H9 (cell line): ENCODE measurements around the gene THSD1. TPM values are rescaled to one million over a fixed set of nuclear protein-coding genes. Genes with fewer than 3 reads are reported as not detected.

ENCODE experiments used
- DNase-seq: peaks from one replicate; pipeline ENCODE4 v3.0.0-alpha.2; 2017
- H2AFZ ChIP-seq: one replicate; pipeline ENCODE4 v1.6.1; 2013; ENCODE audit warnings: mild to moderate bottlenecking, low read length, control low read depth, moderate library complexity
- H2AK5ac ChIP-seq: 2 replicates; pipeline ENCODE4 v1.6.1; 2013; ENCODE audit warnings: low read length, control low read depth, mixed read lengths; ENCODE audit not compliant: insufficient read length
- H2BK120ac ChIP-seq: one replicate; pipeline ENCODE4 v1.6.1; 2013; ENCODE audit warnings: low read depth, mild to moderate bottlenecking, low read length, control low read depth, inconsistent platforms; ENCODE audit not compliant: poor library complexity, severe bottlenecking
- H2BK12ac ChIP-seq: 2 replicates; pipeline ENCODE4 v1.6.1; 2013; ENCODE audit warnings: low read length, control low read depth, mixed read lengths, low read depth; ENCODE audit not compliant: insufficient read length
- H2BK15ac ChIP-seq: 2 replicates; pipeline ENCODE4 v1.6.1; 2013; ENCODE audit warnings: low read depth, low read length, control low read depth
- H2BK20ac ChIP-seq: one replicate; pipeline ENCODE4 v1.6.1; 2013; ENCODE audit warnings: low read depth, mild to moderate bottlenecking, low read length, control low read depth, inconsistent platforms; ENCODE audit not compliant: poor library complexity, severe bottlenecking
- H2BK5ac ChIP-seq: 2 replicates; pipeline ENCODE4 v1.6.1; 2013; ENCODE audit warnings: low read length, control low read depth, mixed read lengths; ENCODE audit not compliant: insufficient read length
- H3K14ac ChIP-seq: 2 replicates; pipeline ENCODE4 v1.6.1; 2013; ENCODE audit warnings: low read length, control low read depth; ENCODE audit not compliant: insufficient read depth
- H3K18ac ChIP-seq: 2 replicates; pipeline ENCODE4 v1.6.1; 2013; ENCODE audit warnings: low read depth, mild to moderate bottlenecking, mixed read lengths, low read length, control low read depth; ENCODE audit not compliant: insufficient read length
- H3K23ac ChIP-seq: 2 replicates; pipeline ENCODE4 v1.6.1; 2013; ENCODE audit warnings: low read length, control low read depth, mixed read lengths, low read depth; ENCODE audit not compliant: insufficient read length
- H3K23me2 ChIP-seq: 2 replicates; pipeline ENCODE4 v1.6.1; 2013; ENCODE audit warnings: low read depth, mild to moderate bottlenecking, mixed read lengths, low read length, control low read depth; ENCODE audit not compliant: insufficient read length, poor library complexity, severe bottlenecking
- H3K27ac ChIP-seq: 2 replicates; pipeline ENCODE4 v1.5.1; 2013; ENCODE audit warnings: low read length, control low read depth, mixed read lengths, low read depth; ENCODE audit not compliant: insufficient read length
- H3K27me3 ChIP-seq: 2 replicates; pipeline ENCODE4 v1.6.1; 2013; ENCODE audit warnings: low read length, control low read depth, inconsistent platforms; ENCODE audit not compliant: insufficient read depth
- H3K4ac ChIP-seq: 2 replicates; pipeline ENCODE4 v1.6.1; 2013; ENCODE audit warnings: low read depth, mild to moderate bottlenecking, control low read depth, inconsistent platforms, low read length, moderate library complexity
- H3K4me1 ChIP-seq: 2 replicates; pipeline ENCODE4 v1.6.1; 2013; ENCODE audit warnings: low read length, control low read depth, inconsistent platforms; ENCODE audit not compliant: insufficient read depth
- H3K4me2 ChIP-seq: 2 replicates; pipeline ENCODE4 v1.6.1; 2013; ENCODE audit warnings: low read length, control low read depth, mixed read lengths; ENCODE audit not compliant: insufficient read length, insufficient read depth
- H3K56ac ChIP-seq: 2 replicates; pipeline ENCODE4 v1.6.1; 2013; ENCODE audit warnings: low read depth, mild to moderate bottlenecking, mixed read lengths, low read length, control low read depth; ENCODE audit not compliant: insufficient read length
- H3K79me1 ChIP-seq: 2 replicates; pipeline ENCODE4 v1.6.1; 2013; ENCODE audit warnings: low read depth, mild to moderate bottlenecking, moderate library complexity, low read length, control low read depth, inconsistent platforms; ENCODE audit not compliant: insufficient read depth, poor library complexity, severe bottlenecking
- H3K79me2 ChIP-seq: 2 replicates; pipeline ENCODE4 v1.6.1; 2013; ENCODE audit warnings: low read length, control low read depth, inconsistent platforms; ENCODE audit not compliant: insufficient read depth
- H3K9ac ChIP-seq: 2 replicates; pipeline ENCODE4 v1.6.1; 2013; ENCODE audit warnings: low read length, control low read depth, mixed read lengths; ENCODE audit not compliant: insufficient read length; ENCODE audit errors: extremely low read depth
- H3K9me3 ChIP-seq: one replicate; pipeline ENCODE4 v1.6.1; 2013; ENCODE audit warnings: low read depth, low read length, inconsistent platforms; ENCODE audit not compliant: control insufficient read depth
- H3T11ph ChIP-seq: one replicate; pipeline ENCODE4 v1.6.1; 2013; ENCODE audit warnings: mild to moderate bottlenecking, low read length, control low read depth, inconsistent platforms
- H4K20me1 ChIP-seq: one replicate; pipeline ENCODE4 v1.6.1; 2013; ENCODE audit not compliant: control insufficient read depth, insufficient read length, insufficient read depth
- H4K5ac ChIP-seq: 2 replicates; pipeline ENCODE4 v1.6.1; 2013; ENCODE audit warnings: low read depth, mild to moderate bottlenecking, mixed read lengths, low read length, control low read depth; ENCODE audit not compliant: insufficient read length
- H4K8ac ChIP-seq: replicated peaks from 2 replicates; pipeline ENCODE4 v1.6.1; 2013; ENCODE audit warnings: low read length, control low read depth, mixed read lengths, low read depth; ENCODE audit not compliant: insufficient read length
- H4K91ac ChIP-seq: 2 replicates; pipeline ENCODE4 v1.6.1; 2013; ENCODE audit warnings: low read depth, mild to moderate bottlenecking, moderate library complexity, mixed read lengths, low read length, control low read depth; ENCODE audit not compliant: insufficient read length
- H3K27ac Mint-ChIP-seq, 3 experiments: 2 replicates in 2 of 3; 3 replicates in 1 of 3; pipeline ENCODE4 v1.8.0; 2020 to 2021; ENCODE audit warnings: mixed read lengths in 3 of 3, mild to moderate bottlenecking in 1 of 3, moderate library complexity in 1 of 3
- H3K27me3 Mint-ChIP-seq: 2 replicates; pipeline ENCODE4 v1.8.0; 2021; ENCODE audit warnings: low read depth, mild to moderate bottlenecking, moderate library complexity, mixed read lengths
- H3K36me3 Mint-ChIP-seq, 3 experiments: 2 replicates in 2 of 3; 3 replicates in 1 of 3; pipeline ENCODE4 v1.8.0; 2020 to 2021; ENCODE audit warnings: low read depth in 3 of 3, mixed read lengths in 3 of 3; ENCODE audit not compliant: insufficient read depth in 1 of 3
- H3K4me1 Mint-ChIP-seq, 2 experiments: 2 replicates each; pipeline ENCODE4 v1.8.0; 2020; ENCODE audit warnings: mixed read lengths in 2 of 2
- H3K4me3 Mint-ChIP-seq, 2 experiments: 2 replicates in 1 of 2; 3 replicates in 1 of 2; pipeline ENCODE4 v1.8.0; 2020 to 2021; ENCODE audit warnings: mild to moderate bottlenecking in 2 of 2, mixed read lengths in 2 of 2, moderate library complexity in 1 of 2
- H3K9me3 Mint-ChIP-seq, 2 experiments: 2 replicates in 1 of 2; 3 replicates in 1 of 2; pipeline ENCODE4 v1.8.0; 2020; ENCODE audit warnings: mild to moderate bottlenecking in 2 of 2, mixed read lengths in 2 of 2, moderate library complexity in 1 of 2
- CTCF ChIP-seq: fragments of 200-600 bp; sonication (generic); conservative IDR thresholded peaks from 3 replicates; pipeline ENCODE4 v1.8.0; 2021; ENCODE audit warnings: antibody characterized with exemption, mild to moderate bottlenecking
- WGBS: extraction: QIAGEN DNeasy Blood & Tissue Kit; methylation state at CpG from one replicate; pipeline ENCODE4 v1.1.7; 2013; ENCODE audit warnings: missing lambda C conversion rate, low lambda C conversion rate, mixed read lengths; ENCODE audit not compliant: insufficient read length; ENCODE audit errors: extremely low coverage; 5-methylcytosine and 5-hydroxymethylcytosine counted together
- total RNA-seq: library from RNA; stranded (reverse); gene quantifications from 2 replicates; pipeline ENCODE4 v1.2.1, GENCODE V29; 2021

The THSD1 gene
- total RNA-seq, 1 experiment from 2014 or later: 0.22 TPM

- H2BK5ac ChIP-seq: no peak overlapping the region
- H3K79me1 ChIP-seq: no peaks in the 10 kb centered on the region
- H3K27me3 Mint-ChIP-seq: no peaks in the 10 kb centered on the region; the same call in 1 of the 2 replicates
- H3K4me1 Mint-ChIP-seq: no peaks in the 10 kb centered on the region
- no peak overlapping the region for H3K23ac ChIP-seq
- no peak overlapping the region for H3K14ac ChIP-seq
- H3K9me3 Mint-ChIP-seq: no peaks in the 10 kb centered on the region; a peak in 1 of 5 replicates
- no peak overlapping the region for H3K9ac ChIP-seq
- no peak overlapping the region for H2AFZ ChIP-seq
- no peak overlapping the region for H3K56ac ChIP-seq
- H3K4ac ChIP-seq: no peak overlapping the region
- no peak overlapping the region for H2BK120ac ChIP-seq
- H3T11ph ChIP-seq: no peak overlapping the region
- H3K18ac ChIP-seq: no peak overlapping the region
- no peaks in the 10 kb centered on the region for H3K23me2 ChIP-seq
- H3K27ac ChIP-seq: no peak overlapping the region
- H3K27ac Mint-ChIP-seq: no peak overlapping the region
- H4K5ac ChIP-seq: no peak overlapping the region
- H3K4me1 ChIP-seq: no peaks in the 10 kb centered on the region
- no peak overlapping the region for H2AK5ac ChIP-seq
- no peaks in the 10 kb centered on the region for H3K9me3 ChIP-seq
- H4K91ac ChIP-seq: no peak overlapping the region
- H3K4me3 Mint-ChIP-seq: no peak overlapping the region
- H4K20me1 ChIP-seq: no peaks in the 10 kb centered on the region
- no peak overlapping the region for H4K8ac ChIP-seq
- H3K79me2 ChIP-seq: no peaks in the 10 kb centered on the region
- TF ChIP-seq CTCF: no peak
- no peaks in the 10 kb centered on the region for H3K36me3 Mint-ChIP-seq
- no peaks in the 10 kb centered on the region for H3K27me3 ChIP-seq
- no peak overlapping the region for H3K4me2 ChIP-seq
- no peak overlapping the region for H2BK12ac ChIP-seq
- H2BK20ac ChIP-seq: no peak overlapping the region
- no peak for DNase-seq
- no peak overlapping the region for H2BK15ac ChIP-seq
- no CpG with 5 or more reads among the region's 1 CpG for WGBS
Observed at GRCh38 chr13:52353193-52353592, 52.8 kb downstream of the THSD1 start.
